Activated CD8-positive, alpha-beta memory T cell treated with anti-CD3 and anti-CD28 coated beads for 48 hours (primary cell): Measurements from ENCODE around the gene ILK.

ENCODE experiments used
- DNase-seq, 3 experiments: peaks; one replicate each; pipeline ENCODE4 v3.0.0-alpha.2; 2020; ENCODE audit warnings: low read depth in 2 of 3, low spot score in 2 of 3

ILK gene

DNA sequence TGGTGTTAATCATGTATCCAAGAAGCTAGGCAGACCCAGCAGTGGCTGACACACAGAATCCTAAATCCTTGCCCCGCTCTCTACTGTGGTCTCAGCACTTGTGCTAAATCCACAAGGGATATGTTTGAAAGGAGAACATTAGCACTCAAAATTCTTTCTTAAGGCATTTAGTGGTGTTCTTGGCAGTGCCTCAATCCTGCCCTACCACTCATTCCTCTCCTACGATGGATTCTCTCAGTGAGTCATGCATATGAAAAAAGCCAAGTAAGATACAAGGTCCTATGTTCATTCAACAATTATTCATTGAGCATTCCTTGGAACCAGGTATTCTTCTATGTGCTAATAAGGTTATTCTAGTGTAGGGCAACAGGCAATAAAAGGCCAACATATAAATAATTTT lies 31.4 kb upstream of the ILK start:
- DNase-seq, result no peak

DNA sequence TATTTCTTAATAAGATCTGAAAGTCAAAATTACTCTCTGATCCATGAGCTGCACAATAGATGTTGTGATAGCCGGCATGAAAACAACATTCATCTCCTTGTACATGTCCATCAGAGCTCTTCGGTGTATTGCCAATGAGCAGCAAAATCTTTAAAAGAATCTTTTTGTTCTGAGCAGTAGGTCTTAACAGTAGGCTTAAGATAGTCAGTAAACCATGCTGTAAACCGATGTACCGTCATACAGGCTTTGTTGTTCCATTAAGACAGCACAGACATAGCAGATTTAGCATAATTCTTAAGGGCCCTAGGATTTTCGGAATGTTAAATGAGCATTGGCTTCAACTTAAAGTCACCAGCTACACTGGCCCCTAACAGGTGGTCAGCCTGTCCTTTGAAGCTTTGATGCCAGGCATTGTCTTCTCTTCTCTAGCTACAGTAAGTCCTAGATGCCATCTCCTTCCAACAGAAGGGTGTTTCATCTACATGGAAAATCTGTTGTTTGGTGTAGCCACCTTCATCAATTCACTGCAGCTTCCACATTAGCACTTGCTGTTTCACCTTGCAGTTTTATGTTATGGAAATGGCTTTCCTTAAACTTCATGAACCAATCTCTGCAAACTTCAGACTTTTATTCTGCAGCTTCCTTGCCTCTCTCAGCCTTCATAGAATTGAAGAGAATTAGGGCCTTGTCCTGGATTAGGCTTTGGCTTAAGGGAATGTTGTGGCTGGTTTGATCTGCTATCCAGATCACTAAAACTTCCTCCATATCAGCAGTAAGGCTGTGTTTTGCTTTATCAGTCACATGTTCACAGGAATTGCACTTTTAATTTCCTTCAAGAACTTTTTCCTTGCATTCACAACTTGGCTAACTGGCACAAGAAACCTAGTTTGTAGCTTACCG lies 28.5 kb upstream of the ILK start:
- DNase-seq, result no peak

DNA sequence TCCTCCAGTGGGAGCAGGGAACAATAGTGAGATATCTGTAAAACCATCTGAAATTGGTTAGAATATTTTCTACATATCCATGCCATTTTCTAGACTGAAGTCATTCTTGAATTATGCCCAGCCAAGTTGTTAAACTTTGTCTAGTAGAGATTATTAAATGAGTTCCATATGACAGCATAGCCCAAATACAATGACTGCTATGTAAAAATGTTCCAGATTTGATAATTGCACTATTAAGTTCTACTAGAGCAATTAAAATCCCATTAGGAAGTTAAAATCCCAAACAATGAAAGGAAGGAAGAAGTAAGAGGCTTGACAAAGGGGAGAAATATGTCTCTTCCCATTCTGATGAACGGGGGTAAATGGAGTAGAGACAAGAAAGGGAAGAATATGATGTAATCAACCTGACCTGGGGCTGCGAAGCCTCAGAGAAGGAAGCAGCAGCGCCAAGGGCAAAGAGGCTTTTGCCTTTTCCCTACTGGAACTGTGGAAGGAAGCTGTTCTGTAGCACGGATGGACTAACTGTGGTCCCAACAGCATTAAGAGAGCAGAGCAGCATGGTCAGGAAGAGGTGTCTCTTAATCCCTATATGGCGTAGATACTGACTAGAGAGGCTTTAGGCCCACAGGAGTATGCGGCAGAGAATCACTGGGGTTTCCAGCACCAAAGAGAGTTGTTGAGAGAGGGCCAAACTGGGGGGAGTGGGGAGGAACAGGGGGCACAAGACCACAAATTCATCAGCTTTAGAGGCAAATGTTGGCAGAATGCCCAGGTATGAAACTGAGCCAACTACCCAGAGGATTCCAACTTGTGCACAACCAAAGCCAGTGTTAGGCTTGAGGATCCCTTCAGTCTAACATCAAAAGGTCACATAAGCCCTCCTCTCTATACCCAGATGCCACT lies 26.9 kb upstream of the ILK start:
- DNase-seq, result no peak

DNA sequence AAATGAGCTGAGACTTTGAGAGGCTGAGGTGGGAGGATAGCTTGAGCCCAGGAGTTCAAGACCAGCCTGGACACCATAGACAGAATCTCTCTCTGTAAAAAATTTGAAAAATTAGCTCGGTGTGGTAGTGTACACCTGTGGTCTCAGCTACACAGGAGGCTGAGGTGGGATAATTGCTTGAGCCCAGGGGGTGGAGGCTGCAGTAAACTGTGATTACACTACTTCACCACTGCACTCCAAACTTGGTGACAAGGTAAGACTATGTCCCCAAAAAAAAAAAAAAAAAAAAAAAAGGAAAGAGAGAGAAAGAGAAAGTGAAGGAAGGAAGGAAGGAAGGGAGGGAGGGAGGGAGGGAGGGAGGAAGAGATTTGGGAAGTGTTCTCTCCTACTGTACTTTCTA lies 25.4 kb upstream of the ILK start:
- no peak for DNase-seq

DNA sequence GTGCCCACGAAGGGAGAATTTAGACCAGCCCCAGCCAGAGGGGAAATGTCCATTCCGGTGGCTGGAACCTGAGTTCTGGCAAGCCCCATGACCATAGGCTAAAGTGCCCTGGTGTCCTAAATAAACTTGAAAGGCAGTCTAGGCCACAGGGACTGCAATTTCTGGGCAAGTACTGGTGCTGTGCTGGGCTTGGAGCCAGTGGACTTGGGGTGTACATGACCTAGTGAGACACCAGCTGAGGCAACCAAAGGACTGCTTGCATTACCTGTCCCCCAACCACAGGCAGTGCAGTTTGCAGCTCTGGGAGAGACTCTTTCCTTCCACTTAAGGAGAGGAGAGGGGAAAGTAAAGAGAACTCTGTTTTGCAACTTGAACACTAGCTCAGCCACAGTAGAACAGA lies 23.9 kb upstream of the ILK start:
- no peak for DNase-seq

DNA sequence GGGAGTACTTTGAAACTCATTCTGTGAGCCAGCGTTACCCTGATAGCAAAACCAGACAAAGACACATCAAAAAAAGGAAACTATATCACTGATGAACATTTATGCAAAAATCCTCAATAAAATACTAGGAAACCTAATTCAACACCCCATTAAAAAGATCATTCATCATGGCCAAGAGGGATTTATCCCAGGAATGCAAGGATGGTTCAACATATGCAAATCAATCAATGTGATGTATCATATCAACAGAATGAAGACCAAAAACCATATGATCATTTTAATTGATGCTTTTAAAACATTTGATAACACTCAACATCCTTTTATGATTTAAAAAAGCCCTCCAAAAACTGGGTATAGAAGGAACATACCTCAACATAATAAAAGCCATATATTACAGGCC lies 20.0 kb upstream of the ILK start:
- DNase-seq, result no peak

DNA sequence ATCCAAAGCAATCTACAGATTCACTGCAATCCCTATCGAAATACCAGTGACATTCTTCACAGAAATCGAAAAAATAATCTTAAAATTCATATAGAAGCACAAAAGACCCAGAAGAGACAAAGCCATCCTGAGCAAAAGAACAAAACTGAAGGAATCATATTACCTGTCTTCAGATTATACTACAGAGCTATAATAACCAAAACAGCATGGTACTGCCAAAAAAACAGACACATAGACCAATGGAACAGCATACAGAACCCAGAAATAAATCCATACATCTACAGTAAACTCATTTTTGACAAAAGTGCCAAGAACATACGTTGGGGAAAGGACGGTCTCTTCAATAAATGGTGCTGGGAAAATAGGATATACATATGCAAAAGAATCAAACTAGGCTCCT lies 19.0 kb upstream of the ILK start:
- DNase-seq, result no peak

DNA sequence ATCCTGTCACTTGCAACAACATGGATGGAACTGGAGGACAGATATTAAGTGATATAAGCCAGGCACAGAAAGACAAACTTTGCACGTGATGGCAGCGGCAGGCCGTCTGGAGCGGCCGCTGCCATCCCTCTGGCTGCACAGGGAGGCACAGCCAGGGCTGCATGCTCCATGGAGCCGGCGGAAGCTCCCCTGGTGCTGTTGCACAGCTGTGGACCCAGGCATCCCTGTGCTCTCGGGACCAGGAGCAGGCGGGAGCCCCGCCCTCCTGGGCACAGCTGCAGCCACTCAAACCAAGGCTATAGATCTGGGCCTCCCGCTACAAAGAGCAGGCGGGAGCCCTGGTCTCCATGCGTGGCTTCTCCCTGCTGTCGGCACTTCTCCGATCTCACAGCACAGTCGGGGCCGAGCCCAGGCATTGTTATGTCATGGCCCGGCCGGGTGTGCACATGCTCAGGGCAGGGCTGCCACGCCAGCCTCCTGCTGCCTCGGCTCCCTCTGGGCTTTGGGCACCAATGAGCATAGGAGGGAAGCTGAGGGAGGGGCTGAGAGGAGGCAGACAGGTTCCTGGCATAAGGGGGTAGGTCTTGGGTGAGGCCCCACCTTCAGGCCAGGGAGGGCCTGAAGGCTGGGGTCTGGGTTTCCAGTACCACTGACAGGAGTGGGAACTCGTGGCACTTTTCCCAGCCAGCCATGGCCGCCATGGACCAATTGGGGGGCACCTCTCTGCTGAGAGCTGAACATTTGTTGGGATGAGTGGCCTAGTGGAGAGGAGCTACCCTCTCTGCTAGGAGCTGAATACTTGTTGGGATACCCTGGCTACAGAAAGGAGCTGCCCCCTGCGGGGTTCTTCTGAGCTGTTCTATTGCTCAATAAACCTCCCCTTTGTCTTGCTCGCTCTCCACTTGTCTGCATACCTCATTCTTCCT lies 16.9 kb upstream of the ILK start:
- no peak for DNase-seq

DNA sequence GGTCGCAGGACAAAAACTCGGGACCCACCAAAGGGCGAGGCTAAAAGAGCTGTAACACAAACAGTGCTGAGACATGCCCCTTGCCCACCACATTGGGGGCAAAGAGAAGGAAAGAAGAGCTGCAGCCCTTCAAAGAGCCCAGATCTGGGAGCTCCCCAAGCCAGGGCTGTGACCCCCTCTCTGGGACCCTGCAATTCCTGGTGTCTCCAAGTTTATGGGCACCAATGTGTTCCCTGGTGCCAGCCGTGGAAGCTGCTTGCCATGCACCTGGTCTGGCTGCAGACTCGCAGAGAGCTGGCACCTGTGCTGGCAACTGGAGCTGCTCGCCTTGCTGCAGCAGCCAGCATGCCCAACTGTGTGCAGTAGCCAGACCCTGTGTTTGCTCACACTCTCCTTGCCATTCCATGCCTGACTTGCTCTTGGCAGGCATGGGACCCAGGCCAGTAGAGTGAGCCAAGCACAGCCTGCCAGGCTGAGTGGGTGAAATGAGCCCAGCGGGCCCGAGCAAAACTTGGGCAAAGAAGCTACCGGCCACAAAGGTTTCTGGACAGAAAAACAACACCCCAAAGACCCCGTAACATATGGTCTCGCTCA lies 16.1 kb upstream of the ILK start:
- no peak for DNase-seq

DNA sequence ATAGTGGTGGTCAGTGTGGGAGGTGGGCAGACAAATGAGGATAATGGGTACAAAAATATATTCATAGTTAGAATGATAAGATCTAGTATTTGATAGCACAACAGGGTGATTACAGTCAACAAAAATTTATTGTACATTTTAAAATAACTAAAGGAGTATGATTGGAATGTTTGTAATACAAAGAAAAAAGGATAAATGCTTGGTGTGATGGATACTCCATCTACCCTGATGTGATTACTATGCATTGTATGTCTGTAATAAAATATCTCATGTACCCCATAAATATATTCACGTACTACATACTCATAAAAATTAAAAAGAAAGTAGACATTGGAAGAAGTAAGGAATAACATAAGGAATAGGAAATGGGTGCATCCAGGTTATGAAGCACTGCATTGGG lies 15.6 kb upstream of the ILK start:
- DNase-seq, result no peak

DNA sequence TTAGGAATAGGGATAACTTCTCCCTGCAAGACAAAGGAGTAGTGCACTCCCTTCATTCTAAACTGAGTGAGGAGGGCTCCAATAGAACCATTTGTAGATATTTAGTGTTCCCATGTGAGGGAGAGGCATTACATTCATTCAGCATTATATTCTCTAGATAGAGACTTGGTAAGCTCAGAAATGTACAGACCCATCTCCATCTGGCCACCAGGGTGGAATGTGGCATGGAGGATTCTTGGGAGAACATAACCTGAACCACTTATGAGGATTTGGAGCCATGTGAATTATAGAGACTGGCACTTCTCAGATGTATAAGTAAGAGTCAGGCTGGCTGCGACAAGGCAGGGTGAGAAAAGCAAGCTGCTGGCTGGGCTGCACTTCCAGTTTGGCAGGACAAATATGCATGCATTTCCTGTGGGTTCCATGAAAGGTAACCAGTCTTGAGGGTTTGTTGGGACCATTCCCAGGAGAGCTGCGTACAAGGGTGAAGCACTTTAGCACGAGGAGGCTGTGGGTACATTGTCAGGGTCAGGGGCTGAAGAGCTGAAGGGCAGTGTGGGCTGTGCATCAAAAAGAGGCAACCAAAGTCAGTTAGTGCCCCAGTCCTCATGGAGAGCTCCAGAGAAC lies 9.3 kb upstream of the ILK start:
- DNase-seq, result no peak

DNA sequence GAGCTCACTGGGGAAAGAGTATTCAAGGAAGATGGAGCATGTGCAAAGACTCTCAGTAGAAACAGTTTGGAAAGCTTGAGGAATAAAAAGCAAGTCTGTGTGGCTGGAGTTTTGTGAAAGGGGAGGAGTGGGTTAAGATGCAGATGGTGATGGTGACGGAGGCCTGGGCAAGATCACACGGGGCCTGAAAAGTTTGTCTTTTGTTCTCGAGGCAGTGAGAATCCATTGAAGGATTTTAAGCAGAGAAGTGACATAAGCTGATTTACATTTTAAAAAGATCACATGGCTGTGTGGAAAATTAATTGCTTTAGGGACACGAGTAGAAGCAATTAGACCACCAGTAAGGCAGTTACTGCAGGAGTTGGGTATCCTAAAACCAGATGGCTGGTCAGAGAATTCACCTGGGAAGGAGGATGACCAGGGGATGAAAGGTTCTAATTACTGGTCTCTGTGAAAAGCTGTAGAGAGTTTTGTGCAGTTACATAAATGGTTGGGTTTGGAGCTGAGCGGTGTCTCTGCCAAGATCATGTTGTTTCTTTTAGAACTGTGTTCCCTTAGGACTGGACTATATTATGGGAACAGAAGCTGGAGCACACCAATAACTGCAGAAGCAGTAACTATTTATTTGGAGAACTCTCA lies 7.2 kb upstream of the ILK start:
- no peak for DNase-seq

DNA sequence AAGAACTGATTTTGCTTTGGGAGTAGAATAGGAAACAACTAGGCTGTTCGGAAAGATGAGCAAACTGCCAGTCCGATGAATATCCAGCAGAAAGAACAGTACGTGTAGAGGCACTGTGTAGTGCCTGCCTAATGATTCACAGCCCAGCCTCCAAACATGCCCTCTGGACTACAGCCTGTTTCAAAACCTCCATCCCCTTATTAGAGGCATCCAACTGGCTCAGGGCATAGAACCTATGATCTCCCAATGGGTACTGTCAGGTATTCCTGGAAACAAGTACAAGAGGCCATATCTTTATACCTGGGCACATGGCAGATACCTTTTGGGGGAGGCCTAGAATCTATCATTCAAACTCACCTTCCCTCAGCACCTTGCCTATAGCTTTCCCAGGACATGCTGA lies 5.0 kb upstream of the ILK start:
- no peak for DNase-seq

DNA sequence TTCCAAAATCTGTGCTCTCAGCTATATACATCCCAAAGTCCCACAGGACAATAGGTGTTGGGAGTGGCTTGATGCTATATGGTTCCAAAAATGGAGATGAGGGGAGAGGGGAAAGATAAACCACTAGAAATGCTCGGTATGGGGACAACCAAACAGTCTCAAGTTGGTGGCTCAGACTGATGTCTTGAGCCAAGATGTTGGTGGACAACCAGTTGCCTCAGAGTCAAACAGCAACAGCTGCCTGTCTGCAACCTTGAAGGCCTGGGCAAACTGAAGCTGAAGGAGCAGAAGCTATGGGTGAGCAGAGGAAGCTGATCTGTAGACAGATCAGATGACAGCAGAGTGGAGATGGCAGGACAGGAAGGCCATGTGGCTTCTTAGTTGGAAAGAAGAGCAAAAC lies 4.1 kb upstream of the ILK start:
- no peak for DNase-seq

DNA sequence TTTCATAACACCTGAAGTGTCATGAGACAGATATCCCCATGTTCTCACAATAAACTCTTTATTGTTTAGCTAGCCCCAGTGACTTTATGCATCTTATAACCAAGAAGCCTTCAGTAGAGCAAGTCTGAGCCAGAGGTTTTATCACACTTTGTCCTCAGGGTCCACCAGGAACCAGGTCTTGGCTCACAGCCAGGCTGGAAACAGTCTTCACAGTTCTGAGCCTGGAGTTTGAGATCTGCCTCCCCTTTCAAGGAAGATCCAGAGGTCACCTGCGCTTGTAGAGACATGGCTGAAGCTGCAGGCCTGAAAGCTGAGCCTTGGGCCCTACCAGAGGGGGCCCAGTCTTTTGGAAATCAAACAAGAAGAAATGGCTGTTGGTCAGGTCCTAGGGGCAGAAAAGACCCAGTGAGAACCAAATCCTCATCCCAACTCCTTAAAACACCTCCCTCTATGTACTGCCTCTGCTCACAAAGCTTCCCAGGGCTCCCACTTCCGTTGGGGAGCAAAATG lies 3.6 kb upstream of the ILK start:
- DNase-seq, result no peak

DNA sequence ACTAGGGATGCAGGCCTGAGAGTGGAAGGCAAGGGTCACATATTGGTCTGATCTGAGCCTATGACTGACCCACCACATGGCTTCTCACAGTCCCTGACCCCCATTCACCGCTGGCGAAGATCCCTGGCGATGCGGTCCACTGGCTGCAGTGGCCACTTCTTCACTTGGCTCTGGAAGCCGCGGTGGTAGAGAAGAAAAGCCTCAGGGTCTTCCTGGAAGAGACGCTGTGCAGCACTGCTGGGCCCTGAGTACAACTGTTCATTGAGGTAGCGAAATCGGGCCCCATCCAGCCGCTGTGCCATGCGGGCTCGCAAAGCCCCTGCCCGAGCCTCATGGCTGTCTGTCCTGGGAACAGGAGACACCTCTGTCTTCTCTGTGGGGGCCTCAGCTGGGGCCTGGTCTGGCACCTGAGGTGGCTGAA lies 2.5 kb upstream of the ILK start:
- no peak for DNase-seq

DNA sequence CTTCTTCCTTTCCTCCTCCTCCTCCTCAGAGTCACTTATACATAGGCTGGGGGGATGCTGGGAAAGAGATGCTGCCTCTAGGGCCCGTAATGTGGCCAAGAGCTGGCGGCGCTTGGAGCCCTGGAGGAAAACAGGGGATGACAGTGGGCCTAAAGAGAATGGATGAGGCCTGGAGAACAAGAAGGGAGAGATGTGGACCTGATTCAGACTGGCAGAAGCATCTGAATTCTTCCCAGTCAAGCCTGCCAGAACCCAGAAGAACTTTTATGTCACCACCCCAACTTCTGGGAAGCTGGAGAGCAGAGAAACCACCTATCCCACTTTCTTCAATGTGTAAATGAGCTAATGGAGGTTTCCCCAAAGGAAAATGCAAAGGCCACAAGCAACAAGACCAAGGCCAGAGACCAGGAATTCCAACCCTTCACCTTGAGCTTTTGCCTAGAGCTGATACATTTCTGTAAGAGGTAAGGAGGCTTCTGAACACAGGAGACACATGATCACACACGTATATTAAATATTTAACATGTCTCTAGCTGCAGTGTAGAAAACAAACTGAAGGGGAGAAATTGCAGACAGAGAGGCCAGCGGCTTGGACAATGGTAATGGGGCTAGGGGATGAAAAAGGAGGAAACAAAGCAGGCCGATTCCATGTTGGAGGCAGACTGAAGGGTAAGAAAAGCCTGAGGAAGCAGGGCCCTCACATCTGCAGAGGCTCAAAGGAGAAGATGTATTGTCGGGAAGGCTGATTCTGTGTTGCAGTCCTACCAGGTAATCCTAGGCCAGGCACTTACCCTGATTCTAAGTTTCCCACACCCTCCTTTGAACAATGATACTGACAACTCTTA lies 1.3 kb upstream of the ILK start:
- DNase-seq, result no peak

DNA sequence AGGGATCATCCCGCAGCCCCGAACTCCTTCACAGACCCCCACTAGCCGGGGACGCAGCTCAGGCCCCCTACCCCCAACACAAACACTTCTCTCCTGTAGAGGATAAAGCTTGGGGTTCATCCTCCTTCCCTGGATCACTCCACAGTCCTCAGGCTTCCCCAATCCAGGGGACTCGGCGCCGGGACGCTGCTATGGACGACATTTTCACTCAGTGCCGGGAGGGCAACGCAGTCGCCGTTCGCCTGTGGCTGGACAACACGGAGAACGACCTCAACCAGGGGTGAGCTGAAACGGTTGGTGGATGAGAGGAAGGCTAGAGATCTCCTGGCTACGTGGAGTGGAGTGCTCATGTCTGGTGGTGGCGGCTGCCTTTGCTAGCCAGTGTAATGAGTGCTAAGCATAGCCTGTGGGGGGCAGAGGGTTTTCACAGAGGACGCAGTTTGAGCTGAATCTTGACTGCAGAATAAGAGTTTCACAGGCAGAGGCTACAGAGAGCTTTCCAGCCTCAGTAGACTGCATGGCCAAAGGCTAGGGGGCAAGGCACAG lies 580 bp downstream of the ILK start:
- DNase-seq, result no peak
